Renal cortex interstitium (tissue), 11 donors: ENCODE data around the gene SH3BP2. TPM values are rescaled to one million over a fixed set of nuclear protein-coding genes. Genes with fewer than 3 reads are reported as not detected.

Source experiments
- DNase-seq, 11 donors: peaks; one replicate each; pipeline ENCODE4 v3.0.0-alpha.2; 2013; ENCODE audit warnings: low read depth in 9 of 11, low spot score in 4 of 11; ENCODE audit errors: extremely low read depth in 1 of 11
- polyA plus RNA-seq, 3 donors: library from polyadenylated mRNA; unstranded; fragments of 120-200 nt; gene quantifications; one replicate each; pipeline ENCODE4 v1.2.1, GENCODE V29; 2013; ENCODE audit not compliant: insufficient read length in 3 of 3

The SH3BP2 gene
- polyA plus RNA-seq, 3 donors = 23.9 to 46.5 (median 35.8) TPM

DNA sequence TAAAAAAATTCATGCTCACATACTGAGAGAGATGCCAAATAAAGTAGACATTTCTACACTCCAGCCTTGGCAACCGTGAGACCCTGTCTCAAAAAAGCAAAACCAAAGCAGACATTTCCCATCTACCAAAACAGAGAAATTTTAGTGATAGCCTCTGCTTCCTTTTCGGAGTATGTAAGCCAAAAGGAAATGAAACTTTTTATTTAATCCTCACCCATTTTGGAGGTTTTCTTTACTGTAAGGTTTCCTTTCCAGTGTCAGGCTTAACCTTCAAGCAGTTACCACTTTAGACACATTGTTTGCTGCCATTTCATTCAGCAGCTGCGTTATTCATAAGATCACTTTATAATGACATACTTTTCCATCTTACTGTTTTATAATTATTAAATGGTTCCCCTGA is 66.6 kb downstream of the SH3BP2 start:
- no peak for DNase-seq

DNA sequence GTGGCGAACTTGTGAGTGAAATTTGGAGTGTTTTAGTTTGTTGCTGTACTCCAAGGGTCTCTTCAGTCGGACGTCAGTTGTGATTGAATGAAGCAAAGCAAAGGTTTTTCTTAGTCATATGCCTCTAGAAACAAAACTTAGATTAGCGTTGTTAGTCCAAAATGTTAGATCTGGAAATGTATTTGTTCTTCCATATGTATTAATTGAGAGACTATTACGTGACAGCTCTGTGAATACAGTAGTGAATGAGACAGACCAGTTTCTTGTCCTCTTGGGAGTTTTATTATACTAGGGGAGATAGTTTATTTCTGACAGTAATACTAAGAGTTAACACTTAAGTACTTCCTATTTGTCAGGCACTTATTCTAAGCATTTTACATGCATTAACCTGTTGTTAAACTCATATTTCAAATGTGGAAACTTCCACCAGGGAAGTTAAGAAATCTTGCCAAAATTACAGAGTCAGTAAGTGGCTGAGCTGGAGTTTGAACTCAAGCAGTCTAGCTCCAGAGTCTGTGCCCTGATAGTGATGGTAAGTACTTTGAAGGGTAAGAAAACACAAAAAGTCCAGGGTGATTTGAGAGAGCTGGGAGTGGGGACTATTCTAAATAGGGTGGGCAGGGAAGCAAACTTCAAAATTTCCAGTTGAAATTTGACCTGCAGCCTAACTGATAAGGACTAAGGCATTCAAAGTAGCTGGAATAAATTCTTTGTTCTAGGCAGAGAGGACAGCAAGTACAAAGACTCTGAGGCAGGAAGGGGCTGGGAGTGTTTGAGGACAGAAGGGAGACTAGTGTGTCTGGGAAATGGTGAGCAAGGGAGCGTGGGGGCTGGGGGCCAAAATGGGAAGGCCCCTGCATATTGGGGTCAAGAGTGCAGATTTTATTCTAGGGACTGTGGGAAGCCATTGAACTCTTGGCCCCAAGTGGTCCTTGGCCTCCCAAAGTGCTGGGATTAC is 67.8 kb downstream of the SH3BP2 start:
- DNase-seq = no peak

DNA sequence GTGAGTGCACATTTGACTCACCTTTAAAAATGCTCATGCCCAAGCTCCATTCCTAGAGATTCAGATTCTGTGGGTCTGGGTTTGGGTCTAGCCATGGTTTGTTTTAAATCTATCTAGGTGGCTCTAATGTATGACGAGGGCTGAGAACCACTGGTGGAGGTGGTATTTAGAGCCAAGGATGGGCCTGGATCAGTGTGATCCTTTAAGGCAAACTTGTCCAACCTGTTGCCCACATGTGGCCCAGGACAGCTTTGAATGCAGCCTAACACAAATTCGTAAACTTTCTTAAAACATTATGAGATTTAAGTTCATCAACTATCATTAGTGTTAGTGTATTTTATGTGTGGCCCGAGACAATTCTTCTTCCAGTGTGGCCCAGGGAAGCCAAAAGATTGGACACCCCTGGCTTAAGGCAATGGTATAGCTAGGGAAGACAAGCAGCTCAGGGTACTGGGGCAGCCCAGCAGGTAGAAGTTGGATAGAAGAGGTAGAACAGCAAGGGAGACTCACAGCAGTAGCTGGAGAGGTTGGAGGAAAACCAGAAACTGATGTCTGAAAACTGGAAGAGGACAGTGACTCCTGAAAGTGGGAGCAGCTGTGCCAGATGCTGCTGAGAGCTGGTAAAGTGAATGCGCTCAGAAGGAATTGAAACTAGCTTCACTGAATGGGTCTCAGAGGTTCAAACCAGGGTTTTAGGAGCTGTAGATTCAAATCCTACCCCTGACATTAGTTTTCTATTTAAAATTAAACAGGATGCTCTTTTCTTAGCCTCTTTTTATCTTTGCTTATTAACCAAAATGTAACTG is 68.9 kb downstream of the SH3BP2 start:
- no peak for DNase-seq

DNA sequence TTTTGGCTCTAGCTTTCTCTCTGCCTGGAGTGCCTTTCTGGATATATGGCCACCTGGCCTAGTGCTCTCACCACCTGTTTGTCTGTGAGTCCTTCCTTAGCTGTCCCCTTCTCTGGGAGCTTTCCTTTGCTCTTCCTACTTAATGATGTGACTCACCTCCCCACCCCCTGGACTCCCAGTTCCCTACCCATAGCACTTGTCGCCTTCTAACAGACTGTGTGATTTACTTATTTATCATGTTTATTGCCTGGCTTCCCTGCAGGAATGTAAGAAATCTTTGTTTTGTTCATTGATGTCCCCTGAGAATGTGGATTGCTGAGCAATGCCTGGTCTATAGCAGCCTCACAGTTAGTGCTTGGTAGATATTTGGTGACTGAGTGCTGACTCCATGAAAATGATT is 69.6 kb downstream of the SH3BP2 start:
- DNase-seq = no peak

DNA sequence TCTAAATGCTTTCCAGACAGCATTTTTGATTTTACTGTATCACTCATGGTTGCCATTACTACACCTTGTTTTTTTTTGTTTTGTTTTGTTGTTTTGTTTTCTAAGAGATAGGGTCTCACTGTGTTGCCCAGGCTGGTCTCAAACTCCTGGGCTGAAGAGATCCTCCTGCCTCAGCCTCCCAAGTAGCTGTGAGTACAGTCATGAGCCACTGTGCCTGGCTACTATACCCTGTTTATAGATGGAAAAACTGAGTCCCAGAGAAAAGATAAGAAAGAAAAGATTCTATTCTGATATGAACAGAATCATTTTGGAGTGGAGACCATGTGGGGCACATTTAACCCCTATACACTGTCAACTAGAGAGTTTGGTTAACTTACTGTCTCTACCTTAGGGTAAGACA is 70.8 kb downstream of the SH3BP2 start:
- no peak for DNase-seq

DNA sequence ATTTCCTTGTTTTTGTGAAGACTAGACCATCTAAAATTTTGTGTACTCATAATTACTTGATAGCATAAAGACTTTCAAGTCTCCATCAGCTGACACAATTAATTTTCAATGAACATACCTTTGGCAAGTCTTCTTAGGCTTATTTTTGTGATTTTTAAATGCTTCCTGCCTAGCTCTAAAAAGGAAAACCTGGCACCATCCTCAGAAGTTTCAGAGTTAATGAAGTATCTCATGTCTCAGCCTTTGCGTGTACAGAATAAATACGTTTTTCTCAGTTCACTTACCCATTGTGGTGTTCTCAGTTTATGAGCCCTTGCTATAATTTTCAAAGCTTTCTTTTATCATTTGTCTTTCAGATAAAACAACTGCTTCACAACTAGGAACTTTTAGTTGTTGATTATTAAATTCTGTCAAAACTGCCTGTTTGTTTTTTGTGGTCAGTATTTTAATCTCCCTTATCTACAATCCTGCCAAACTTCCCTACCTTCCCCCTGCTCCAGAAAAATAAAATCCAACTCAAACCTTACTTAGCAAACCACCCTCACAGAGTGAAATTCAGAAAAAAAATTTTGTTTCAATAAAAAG is 72.4 kb downstream of the SH3BP2 start:
- DNase-seq = no peak

DNA sequence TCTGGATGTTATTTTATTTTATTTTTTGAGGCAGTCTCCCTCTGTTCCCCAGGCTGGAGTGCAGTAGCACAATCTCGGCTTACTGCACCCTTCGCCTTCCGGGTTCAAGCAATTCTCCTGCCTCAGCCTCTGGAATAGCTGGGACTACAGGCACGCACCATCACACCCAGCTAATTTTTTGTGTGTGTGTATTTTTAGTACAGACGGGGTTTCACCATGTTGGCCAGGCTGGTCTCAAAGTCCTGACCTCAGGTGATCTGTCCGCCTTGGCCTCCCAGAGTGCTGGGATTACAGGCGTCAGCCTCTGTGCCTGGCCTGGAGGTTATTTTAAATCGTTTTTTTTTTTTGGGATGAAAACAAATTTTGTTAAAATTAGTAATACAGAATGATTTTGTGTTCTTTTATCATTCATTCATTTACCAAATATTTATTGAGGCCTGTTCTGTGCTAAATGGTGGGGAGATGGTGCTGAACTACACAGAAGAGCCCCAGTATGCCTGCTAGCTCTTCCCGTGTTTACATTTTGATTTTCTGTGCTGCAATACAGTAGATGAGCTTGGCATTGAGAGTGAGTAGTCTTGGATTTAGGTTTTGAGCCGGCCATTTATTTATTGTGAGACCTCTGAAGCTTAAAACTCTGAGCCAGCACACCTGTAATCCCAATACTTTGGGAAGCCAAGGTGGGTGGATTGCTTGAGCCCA is 73.4 kb downstream of the SH3BP2 start:
- no peak for DNase-seq

DNA sequence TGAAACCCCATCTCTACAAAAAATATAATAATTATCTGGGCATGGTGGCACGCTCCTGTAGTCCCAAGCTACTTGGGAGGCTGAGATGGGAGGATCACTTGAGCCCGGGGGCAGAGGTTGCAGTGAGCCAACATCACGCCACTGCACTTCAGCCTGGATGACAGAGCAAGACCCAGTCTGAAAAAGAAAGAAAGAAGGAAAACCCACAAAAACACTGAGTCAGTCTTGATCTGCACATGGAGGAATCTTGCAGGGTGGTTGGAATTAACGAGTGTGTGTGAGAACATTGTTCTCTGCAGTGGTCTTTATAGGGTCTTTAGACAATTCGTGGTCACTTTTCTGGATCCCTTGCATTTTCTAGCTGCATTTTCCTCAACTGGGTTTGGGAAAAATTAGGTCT is 74.0 kb downstream of the SH3BP2 start:
- no peak for DNase-seq

DNA sequence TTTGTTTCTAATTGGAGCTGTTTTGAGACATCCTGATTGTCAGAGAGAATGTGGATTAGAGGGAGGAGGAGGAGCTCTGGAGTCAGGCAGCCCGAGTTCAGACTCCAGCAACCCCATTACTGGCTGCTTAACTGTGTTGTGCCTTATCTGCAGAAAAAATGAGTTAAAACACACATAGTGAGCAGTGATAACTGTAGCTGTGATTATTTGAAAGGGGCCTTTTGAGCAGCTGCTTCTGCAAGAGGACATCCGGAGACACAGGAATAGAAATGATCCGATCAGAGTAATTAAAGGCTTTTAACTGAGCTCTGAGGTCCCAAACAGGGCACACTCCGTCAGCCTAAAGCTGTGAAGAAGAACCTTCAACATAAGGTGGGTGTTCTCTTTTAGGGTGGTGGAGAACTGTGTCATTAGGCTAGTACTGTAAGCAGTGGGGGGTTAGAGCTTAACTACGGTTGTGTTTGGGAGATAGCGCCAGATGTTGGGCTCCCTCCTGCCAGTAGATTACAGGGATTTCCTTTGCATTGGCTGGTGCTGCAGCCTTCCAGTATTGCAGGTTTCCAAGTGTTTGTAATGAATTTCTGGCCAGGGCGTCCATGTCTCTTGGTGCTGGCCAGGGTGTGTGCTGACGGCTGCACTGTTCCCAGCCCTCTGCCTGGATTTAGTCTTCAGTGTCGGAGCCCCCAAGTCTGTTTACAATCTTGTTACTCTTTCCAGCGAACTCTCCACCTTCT is 75.0 kb downstream of the SH3BP2 start:
- no peak for DNase-seq

DNA sequence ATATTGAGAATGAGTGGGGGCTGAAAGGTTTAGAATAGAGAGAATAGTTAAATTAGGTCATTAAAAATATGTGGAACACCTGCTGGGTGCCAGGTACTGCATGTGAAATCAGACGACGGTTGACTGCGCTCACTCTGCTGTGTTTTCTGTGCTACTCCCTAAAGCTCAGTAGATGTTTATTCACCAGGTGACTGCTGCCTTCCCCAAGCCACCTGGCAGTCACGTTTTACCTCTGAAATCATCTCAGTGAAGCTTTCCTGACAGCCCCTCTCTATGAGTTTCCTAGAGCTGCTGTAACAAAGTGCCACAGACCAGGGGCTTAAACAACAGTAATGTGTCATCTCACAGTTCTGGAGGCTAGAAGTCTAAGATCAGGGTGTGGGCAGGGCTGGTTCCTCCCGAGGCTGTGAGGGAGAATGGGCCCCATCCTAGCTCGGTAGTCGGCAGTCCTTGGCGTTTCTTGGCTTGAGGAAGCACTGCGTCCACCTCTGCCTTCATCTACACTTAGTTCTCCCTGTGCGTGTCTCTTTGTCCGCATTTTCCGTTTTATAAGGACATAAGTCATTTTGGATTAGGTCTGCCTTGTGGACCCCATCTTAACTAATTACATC is 76.1 kb downstream of the SH3BP2 start:
- DNase-seq = no peak

DNA sequence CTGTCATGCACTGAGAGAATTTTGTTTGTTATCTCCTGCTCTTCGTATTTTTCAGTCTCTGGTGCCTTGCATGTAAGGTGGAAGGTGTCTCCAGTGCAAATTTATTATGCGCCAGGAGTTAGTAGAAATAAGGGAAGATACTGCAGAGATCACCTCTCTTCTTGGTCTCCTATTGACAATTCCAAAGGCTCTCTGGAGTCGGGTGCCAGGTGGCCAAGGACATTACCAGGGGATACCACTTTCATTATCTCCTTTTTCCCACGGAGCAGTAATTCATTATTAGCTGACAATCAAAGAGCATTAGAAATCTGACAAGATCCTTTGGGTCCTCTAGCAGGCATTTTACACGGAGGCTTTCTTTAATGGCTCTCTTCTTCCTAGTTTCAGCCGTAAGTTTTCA is 76.8 kb downstream of the SH3BP2 start:
- DNase-seq = no peak

DNA sequence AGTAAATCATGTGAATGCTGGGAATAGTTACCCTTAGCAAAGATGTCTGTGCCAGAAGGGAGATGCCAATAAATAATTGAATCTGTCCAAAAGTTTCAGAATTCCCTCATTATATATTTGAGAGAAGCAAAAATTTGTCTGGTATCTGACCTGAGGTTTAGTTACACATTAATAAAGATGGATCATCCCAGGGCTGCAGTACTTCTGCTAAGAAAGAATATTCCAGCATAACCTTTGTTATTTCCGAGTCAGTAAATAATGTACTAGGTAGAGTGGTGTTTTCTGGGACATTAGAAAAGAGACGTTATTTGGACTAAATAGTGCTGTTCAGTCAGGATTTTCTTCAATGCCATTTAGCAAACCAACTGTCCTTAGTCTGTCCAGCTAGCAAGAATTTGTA is 77.2 kb downstream of the SH3BP2 start:
- no peak for DNase-seq

DNA sequence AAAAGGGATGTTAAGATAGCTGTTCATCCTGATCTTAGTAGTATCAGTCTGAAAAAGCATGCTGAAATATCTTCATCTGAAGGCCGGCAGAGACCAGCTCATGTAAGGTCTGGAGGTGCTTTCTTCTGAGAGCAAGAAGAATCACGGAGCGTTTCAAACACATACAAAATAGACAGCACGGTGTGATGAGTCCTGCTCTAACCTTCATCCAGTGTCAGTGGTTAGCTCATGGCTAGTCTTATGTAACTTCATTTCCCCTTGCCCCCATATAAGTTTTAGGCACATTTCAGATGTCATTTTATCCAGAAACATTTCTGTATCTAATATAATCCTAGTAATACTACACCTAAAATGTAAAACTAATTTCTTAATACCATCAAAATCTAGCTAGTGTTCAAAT is 78.6 kb downstream of the SH3BP2 start:
- no peak for DNase-seq

DNA sequence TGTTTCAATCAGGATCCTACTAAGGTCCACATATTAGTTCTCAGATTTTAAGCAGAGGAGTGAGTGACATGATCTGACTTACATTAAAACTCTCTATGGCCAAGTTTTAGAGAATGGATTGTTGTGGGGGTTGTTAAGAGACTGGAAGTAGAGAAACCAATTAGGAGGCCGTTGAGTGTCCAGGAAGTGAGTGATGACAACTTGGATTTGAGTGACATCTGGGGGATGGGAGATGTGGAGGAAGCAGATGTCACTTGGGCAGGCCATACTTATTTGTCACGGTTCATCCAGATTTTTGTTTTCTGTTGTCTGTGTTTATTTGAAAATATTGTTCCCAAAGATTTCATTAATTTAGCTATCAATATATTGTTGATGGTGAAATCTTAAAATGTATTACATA is 79.0 kb downstream of the SH3BP2 start:
- DNase-seq = no peak

DNA sequence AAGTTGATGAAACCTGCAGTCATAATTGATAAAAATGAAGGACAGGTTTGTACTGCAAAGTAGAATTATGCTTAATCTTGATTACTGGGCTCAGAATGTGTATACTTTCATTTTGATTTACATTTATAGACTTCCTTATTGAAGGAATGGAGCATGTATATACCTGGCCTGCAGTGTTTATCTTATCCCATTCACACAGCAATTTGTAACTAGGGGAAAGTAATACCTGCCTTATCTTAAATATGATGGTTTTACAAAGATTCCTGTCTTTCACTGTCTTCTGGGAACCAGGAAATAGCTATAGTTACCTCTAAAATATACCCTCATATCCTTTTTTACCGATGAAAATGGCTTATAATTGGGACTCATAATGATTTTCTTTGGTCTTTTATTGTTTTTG is 80.4 kb downstream of the SH3BP2 start:
- no peak for DNase-seq

DNA sequence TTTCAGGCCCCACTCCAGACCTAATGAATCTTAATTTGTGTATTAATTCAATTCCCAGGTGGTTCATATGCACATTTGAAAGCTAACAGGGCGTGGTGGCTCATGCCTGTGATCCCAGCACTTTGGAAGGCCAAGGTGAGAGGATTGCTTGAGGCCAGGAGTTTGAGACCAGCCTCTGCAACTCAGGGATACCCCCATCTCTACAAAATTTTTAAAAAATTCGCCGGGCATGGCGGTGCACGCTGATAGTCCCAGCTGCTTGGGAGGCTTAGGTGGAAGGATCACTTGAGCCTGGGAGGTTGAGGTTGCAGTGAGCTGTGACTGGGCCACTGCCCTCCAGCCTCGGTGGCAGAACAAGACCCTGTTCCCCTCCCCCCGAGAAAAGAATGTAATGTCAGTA is 82.0 kb downstream of the SH3BP2 start:
- DNase-seq = no peak

DNA sequence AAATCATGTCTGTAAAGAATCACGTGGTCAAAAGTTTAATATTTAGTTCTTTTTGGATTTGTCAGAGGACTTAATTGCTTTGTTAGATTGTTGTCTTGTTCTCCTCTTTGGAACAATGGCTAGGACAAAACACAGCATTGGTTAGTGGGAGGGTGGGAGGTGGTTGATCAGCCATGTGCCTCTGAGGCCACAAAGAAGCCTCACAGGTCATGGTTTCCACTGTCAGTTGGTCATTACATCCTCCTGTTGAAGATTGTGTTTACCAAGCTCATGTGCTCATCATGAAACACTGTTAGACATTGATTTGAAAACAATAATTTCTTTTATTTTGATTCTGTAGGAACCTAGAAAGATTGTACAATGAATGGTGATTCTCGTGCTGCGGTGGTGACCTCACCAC is 82.7 kb downstream of the SH3BP2 start:
- no peak for DNase-seq

DNA sequence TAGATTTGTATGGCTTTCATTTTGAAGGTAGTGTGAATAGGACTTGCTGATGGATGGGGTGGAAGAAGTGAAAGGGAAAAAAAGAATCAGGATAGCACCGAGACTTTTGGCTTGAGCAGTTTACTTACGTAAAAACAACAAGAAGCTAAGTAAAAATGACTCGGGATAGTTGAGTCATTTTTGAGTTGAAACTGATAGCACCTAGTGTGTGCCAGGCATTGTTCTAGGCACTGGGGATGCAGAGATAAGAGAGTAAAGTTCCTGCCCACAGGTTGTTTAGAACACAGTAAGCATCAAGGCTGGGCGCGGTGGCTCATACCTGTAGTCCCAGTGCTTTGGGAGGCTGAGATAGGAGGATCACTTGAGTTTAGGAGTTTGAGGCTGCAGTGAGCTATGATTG is 85.5 kb downstream of the SH3BP2 start:
- no peak for DNase-seq
